ENCODE results near the gene ANGPTL7.

Gene ANGPTL7

GRCh38 chr1:11204396-11205190, 15.4 kb downstream of the ANGPTL7 start:
- Histone ChIP-seq H3K4me3 (replicated peaks; ENCODE audit: insufficient read depth, low read length) (no peak overlapping the region), H3K27ac (replicated peaks) (no peak overlapping the region), H3K27me3 (ENCODE audit: insufficient read depth, poor library complexity, severe bottlenecking) (no peaks in the 10 kb centered on the region)
- no peak for TF ChIP-seq CTCF (IDR thresholded peaks at IDR 0.05; ENCODE audit: insufficient read depth, low read length)
- TF ChIP-seq SPI1 (IDR thresholded peaks at IDR 0.05; ENCODE audit: borderline replicate concordance, low read depth) = no peak
- TF ChIP-seq POLR2AphosphoS5 (IDR thresholded peaks at IDR 0.05; ENCODE audit: low read depth) = no peak
- TF ChIP-seq GABPA (IDR thresholded peaks at IDR 0.05; ENCODE audit: low read depth) = no peak
- no peak for TF ChIP-seq REST (IDR thresholded peaks at IDR 0.05; ENCODE audit: insufficient replicate concordance, low read depth)
- no peak for DNase-seq (ENCODE audit: low read depth in 1 of 2, low spot score in 1 of 2)

- no peak overlapping the region for H3K27ac ChIP-seq (replicated peaks)
- TF ChIP-seq SPI1 (IDR thresholded peaks at IDR 0.05; ENCODE audit: borderline replicate concordance, low read depth) (no peak), CTCF (IDR thresholded peaks at IDR 0.05; ENCODE audit: insufficient read depth, low read length) (no peak)
- no peaks in the 10 kb centered on the region for H3K27me3 ChIP-seq (ENCODE audit: insufficient read depth, poor library complexity, severe bottlenecking)
- no peak for DNase-seq (ENCODE audit: low read depth in 1 of 2, low spot score in 1 of 2)
- H3K4me3 ChIP-seq (replicated peaks; ENCODE audit: insufficient read depth, low read length) = no peak overlapping the region
Observed at GRCh38 chr1:11207898-11208611, 18.9 kb downstream of the ANGPTL7 start.

- TF ChIP-seq GABPA (IDR thresholded peaks at IDR 0.05; ENCODE audit: low read depth) (no peak), SPI1 (IDR thresholded peaks at IDR 0.05; ENCODE audit: borderline replicate concordance, low read depth) (no peak), CTCF (IDR thresholded peaks at IDR 0.05; ENCODE audit: insufficient read depth, low read length) (no peak), POLR2AphosphoS5 (IDR thresholded peaks at IDR 0.05; ENCODE audit: low read depth) (no peak), REST (IDR thresholded peaks at IDR 0.05; ENCODE audit: insufficient replicate concordance, low read depth) (no peak)
- no peak overlapping the region for H3K27ac ChIP-seq (replicated peaks)
- H3K4me3 ChIP-seq (replicated peaks; ENCODE audit: insufficient read depth, low read length) = no peak overlapping the region
- DNase-seq (ENCODE audit: low read depth in 1 of 2, low spot score in 1 of 2) = no peak
- H3K27me3 ChIP-seq (ENCODE audit: insufficient read depth, poor library complexity, severe bottlenecking) = no peaks in the 10 kb centered on the region
Observed at GRCh38 chr1:11211461-11211860, 22.3 kb downstream of the ANGPTL7 start.

All from HL-60 (cell line).